ENCODE measurements around the gene ZNF653. TPM values are rescaled to one million over a fixed set of nuclear protein-coding genes. Genes with fewer than 3 reads are reported as not detected.

ZNF653 gene
- polyA plus RNA-seq, 1 experiment = 4.6 TPM

GRCh38 chr19:11485245-11485837 lies 20.3 kb downstream of the ZNF653 start:
- Histone ChIP-seq H3K27me3 (ENCODE audit: control insufficient read depth, insufficient read depth, low read length) (peaks cover 13% of the 10 kb centered on the region), H3K36me3 (ENCODE audit: control insufficient read depth, insufficient read depth, low read length) (peaks cover 1% of the 10 kb centered on the region; the same call in 1 of the 2 replicates), H3K4me3 (ENCODE audit: low read depth, low read length) (no peak overlapping the region)
- ChIA-PET CTCF (interaction anchor here (0.6 to 1.6 kb wide), 8 partner anchors 8 to 549 kb away, joined by 3 to 4 read pairs (median 4); no protein-coding TSS in a partner anchor), POLR2A (interaction anchor here (0.7 kb wide), 1 partner anchor 258 kb away, joined by 5 read pairs; no protein-coding TSS in a partner anchor)
- TF ChIP-seq, protein P1, sequence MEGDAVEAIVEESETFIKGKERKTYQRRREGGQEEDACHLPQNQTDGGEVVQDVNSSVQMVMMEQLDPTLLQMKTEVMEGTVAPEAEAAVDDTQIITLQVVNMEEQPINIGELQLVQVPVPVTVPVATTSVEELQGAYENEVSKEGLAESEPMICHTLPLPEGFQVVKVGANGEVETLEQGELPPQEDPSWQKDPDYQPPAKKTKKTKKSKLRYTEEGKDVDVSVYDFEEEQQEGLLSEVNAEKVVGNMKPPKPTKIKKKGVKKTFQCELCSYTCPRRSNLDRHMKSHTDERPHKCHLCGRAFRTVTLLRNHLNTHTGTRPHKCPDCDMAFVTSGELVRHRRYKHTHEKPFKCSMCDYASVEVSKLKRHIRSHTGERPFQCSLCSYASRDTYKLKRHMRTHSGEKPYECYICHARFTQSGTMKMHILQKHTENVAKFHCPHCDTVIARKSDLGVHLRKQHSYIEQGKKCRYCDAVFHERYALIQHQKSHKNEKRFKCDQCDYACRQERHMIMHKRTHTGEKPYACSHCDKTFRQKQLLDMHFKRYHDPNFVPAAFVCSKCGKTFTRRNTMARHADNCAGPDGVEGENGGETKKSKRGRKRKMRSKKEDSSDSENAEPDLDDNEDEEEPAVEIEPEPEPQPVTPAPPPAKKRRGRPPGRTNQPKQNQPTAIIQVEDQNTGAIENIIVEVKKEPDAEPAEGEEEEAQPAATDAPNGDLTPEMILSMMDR (IDR thresholded peaks at IDR 0.05; ENCODE audit: insufficient read depth, low read depth, low read length) = no peak
- no peak for DNase-seq (ENCODE audit: low read depth)

DNA sequence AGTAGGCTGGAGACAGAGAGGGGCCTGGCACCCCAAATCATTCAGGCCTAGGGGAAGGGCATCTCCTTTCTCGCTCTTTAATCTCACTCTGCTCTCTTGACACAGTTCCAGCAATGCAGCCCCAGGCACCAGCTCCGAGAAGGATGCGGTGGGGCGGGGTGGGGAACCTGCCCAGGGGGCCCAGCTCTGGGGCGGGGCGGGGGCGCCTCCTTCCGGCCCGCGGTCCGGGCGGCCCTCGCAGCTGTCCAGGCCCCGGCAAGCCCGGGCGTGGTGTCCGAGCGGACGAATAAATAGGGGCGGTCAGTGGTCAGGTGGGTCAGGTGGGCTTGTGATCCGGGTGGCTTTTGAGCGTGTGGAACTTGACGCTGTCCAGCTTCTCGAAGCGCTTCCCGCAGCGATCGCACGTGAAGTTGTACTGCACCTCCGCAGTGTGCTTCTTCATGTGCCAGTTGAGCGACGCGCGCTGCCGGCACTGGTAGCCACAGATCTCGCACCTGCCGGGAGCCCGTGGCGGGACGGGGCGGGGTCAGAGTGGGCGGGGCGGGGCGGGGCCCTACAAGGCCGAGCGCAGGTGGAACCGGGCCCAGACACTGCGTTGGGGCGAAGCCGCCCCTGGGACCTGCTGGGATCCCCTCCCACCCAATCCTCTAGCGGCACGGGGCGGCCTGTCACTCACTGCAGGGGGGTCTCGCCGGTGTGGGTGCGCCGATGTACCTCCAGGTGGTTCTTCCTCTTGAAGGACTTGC lies 22.1 kb downstream of the ZNF653 start:
- Histone ChIP-seq H3K27me3 (ENCODE audit: control insufficient read depth, insufficient read depth, low read length) (peaks cover 16% of the 10 kb centered on the region), H3K36me3 (ENCODE audit: control insufficient read depth, insufficient read depth, low read length) (no peaks in the 10 kb centered on the region; the same call in 1 of the 2 replicates), H3K4me3 (ENCODE audit: low read depth, low read length) (no peak overlapping the region)
- TF ChIP-seq, protein P1 (IDR thresholded peaks at IDR 0.05; ENCODE audit: insufficient read depth, low read depth, low read length) = no peak
- no peak for DNase-seq (ENCODE audit: low read depth)
- ChIA-PET POLR2A (no interaction called here), CTCF (interaction anchor here (0.8 to 3.6 kb wide), 32 partner anchors 11 to 358 kb away, joined by 3 to 28 read pairs (median 7); partner anchors contain the start of genes CCDC159, EPOR, RAB3D and SWSAP1)

- Histone ChIP-seq H3K36me3 (ENCODE audit: control insufficient read depth, insufficient read depth, low read length) (no peaks in the 10 kb centered on the region; the same call in 1 of the 2 replicates), H3K27me3 (ENCODE audit: control insufficient read depth, insufficient read depth, low read length) (peaks cover 16% of the 10 kb centered on the region), H3K4me3 (ENCODE audit: low read depth, low read length) (peak overlapping the region; percentile 50)
- ChIA-PET POLR2A (no interaction called here), CTCF (interaction anchor here (0.6 to 3.6 kb wide), 57 partner anchors 9 to 357 kb away, joined by 3 to 28 read pairs (median 5); partner anchors contain the start of genes CCDC159, DOCK6, ECSIT and EPOR)
- TF ChIP-seq, protein P1 (IDR thresholded peaks at IDR 0.05; ENCODE audit: insufficient read depth, low read depth, low read length) = peak; percentile 74
- DNase-seq (ENCODE audit: low read depth) = no peak
Measured at GRCh38 chr19:11482384-11483050, 23.1 kb downstream of the ZNF653 start.

GRCh38 chr19:11481534-11482383 lies 23.9 kb downstream of the ZNF653 start:
- ChIA-PET CTCF (interaction anchor here (0.6 to 3.6 kb wide), 56 partner anchors 8 to 356 kb away, joined by 3 to 28 read pairs (median 4); partner anchors contain the start of genes CCDC159, DOCK6, ECSIT and EPOR), POLR2A (no interaction called here)
- peak; percentile 22 for DNase-seq (ENCODE audit: low read depth)
- peak overlapping the region; percentile 50 for H3K4me3 ChIP-seq (ENCODE audit: low read depth, low read length)
- no peaks in the 10 kb centered on the region; the same call in 1 of the 2 replicates for H3K36me3 ChIP-seq (ENCODE audit: control insufficient read depth, insufficient read depth, low read length)
- TF ChIP-seq, protein P1 (IDR thresholded peaks at IDR 0.05; ENCODE audit: insufficient read depth, low read depth, low read length) = no peak
- H3K27me3 ChIP-seq (ENCODE audit: control insufficient read depth, insufficient read depth, low read length) = peaks cover 16% of the 10 kb centered on the region
